Heart right ventricle (tissue), 16 donors: ENCODE results near the gene AGBL4. TPM values are rescaled to one million over a fixed set of nuclear protein-coding genes. Genes with fewer than 3 reads are reported as not detected.

Experiments used
- ATAC-seq, 8 donors: fragments of 200-7000 bp; cut with Tn5 transposase; one replicate each; pipeline ENCODE4 v1.9.1; 2020; ENCODE audit warnings: mild to moderate bottlenecking in 8 of 8, moderate library complexity in 8 of 8, moderate number of reproducible peaks in 1 of 8
- DNase-seq, 2 donors: peaks; one replicate each; pipeline ENCODE4 v3.0.0-alpha.2; 2020
- H3K27ac ChIP-seq, 10 donors: fragments of 200-600 bp; sonication (generic) in 2 of 10; one replicate each; pipeline versions ENCODE4 v1.5.0 to v1.8.0; 2020 to 2022; ENCODE audit warnings: mild to moderate bottlenecking in 3 of 10
- H3K27me3 ChIP-seq, 7 donors: fragments of 200-600 bp; one replicate each; pipeline ENCODE4 v1.8.0; 2021 to 2022; ENCODE audit warnings: mild to moderate bottlenecking in 2 of 7
- H3K36me3 ChIP-seq, 9 donors: fragments of 200-600 bp; sonication (generic) in 1 of 9; one replicate each; pipeline versions ENCODE4 v1.5.0 to v1.8.0; 2020 to 2022; ENCODE audit warnings: mild to moderate bottlenecking in 2 of 9
- H3K4me1 ChIP-seq, 9 donors: fragments of 200-600 bp; sonication (generic) in 1 of 9; one replicate each; pipeline versions ENCODE4 v1.5.0 to v1.8.0; 2020 to 2022; ENCODE audit warnings: mild to moderate bottlenecking in 4 of 9
- H3K4me3 ChIP-seq, 10 donors: fragments of 200-600 bp; sonication (generic) in 2 of 10; one replicate each; pipeline versions ENCODE4 v1.5.0 to v1.8.0; 2020 to 2022; ENCODE audit warnings: mild to moderate bottlenecking in 7 of 10, moderate library complexity in 2 of 10
- H3K9me3 ChIP-seq, 11 donors: fragments of 200-600 bp in 10 of 11; sonication (generic) in 2 of 11; one replicate each; pipeline versions ENCODE4 v1.5.0 to v1.8.0; 2013 to 2022; ENCODE audit warnings: mild to moderate bottlenecking in 2 of 11, control low read depth in 1 of 11, moderate library complexity in 1 of 11
- CTCF ChIP-seq, 9 donors: fragments of 200-600 bp; sonication (generic) in 2 of 9; IDR thresholded peaks; one replicate each; pipeline versions ENCODE4 v1.5.0 to v1.8.0; 2021 to 2022; ENCODE audit warnings: antibody characterized with exemption in 9 of 9, mild to moderate bottlenecking in 5 of 9, moderate library complexity in 1 of 9
- WGBS, 2 donors: extraction: QIAGEN DNeasy Blood & Tissue Kit; methylation state at CpG; one replicate each; pipeline ENCODE4 v1.1.7; 2013; ENCODE audit warnings: inconsistent platforms in 1 of 2; 5-methylcytosine and 5-hydroxymethylcytosine counted together
- intact Hi-C, 10 donors: fragments of 100-400 bp; cut with DNase I; formaldehyde crosslinking; loops; one replicate each; pipeline versions ENCODE4 v1.11.1 to v1.14.2; 2022
- polyA plus RNA-seq, 2 donors: library from polyadenylated mRNA; stranded (reverse); fragments of 200-250 nt; gene quantifications; one replicate each; pipeline ENCODE4 v1.2.3, GENCODE V29; 2013
- total RNA-seq, 10 donors: library from RNA; stranded (reverse); fragmentation: NEBNext Ultra II Directional in 3 of 10; extraction: Animal tissue kit (Norgen Biotek cat#: 25700) in 3 of 10; gene quantifications; one replicate each; pipeline versions ENCODE4 v1.2.1 to v1.2.4, GENCODE V29; 2021 to 2023
- donor health status: Arrhythmogenic right ventricular cardiomyopathy.
- donor health status: ischemic (EF 13 %, LVEDD 7.1; RV severe dilation, severe dysfunction).
- donor health status: healthy with polysubstance abuse.
- donor health status: DM: no; HTN: yes; CAD: no.
- donor health status: DM: no; HTN: no; CAD: no.
- donor health status: ischemic (EF 25% LVEDD 6.9; RV normal size, moderate dysfunction).
- donor health status: ischemic (EF 25% LVEDD 5.7; RV mildly dilated, moderate dysfunction).
- donor health status: healthy.
- donor health status: DM: yes; HTN: yes; CAD: no.
- donor health status: Ischemic cardiomyopathy.
- donor health status: ischemic (EF 35%, LVEDD 5.7; RV mildly dilated, moderate dysfunction).
- donor health status: nonischemic (EF 11% LVEDD 7.7; RV severe dilation, severe dysfunction).
- donor health status: DM: yes; HTN: yes; CAD: no.
- donor health status: PGD.
- donor health status: ischemic (EF 29% LVEDD 5.4; RV normal size, mild dysfunction).
- donor health status: nonischemic (EF 23%, LVEDD 6.1; RV moderate dilation, normal function).

The AGBL4 gene
- total and polyA plus RNA-seq, 12 donors = 0.04 to 0.93 (median 0.46) TPM; not detected in 2

- no peak overlapping the region for H3K27ac ChIP-seq
- intact Hi-C loops = no loop called here
- DNase-seq (no peak), ATAC-seq (no peak)
- 93 to 98% methylated on average over 3 of the region's 3 CpGs for WGBS, 2 donors
- H3K4me3 ChIP-seq = no peak overlapping the region
- H3K27me3 ChIP-seq = peaks cover 0 to 6% (median 0%) of the 10 kb centered on the region in 7 donors
- no peaks in the 10 kb centered on the region for H3K9me3 ChIP-seq
- no peaks in the 10 kb centered on the region for H3K4me1 ChIP-seq
- no peaks in the 10 kb centered on the region for H3K36me3 ChIP-seq
- no peak for TF ChIP-seq CTCF (IDR thresholded peaks at IDR 0.05)
Observed at GRCh38 chr1:48953617-48954016, 1070.1 kb downstream of the AGBL4 start.

DNA sequence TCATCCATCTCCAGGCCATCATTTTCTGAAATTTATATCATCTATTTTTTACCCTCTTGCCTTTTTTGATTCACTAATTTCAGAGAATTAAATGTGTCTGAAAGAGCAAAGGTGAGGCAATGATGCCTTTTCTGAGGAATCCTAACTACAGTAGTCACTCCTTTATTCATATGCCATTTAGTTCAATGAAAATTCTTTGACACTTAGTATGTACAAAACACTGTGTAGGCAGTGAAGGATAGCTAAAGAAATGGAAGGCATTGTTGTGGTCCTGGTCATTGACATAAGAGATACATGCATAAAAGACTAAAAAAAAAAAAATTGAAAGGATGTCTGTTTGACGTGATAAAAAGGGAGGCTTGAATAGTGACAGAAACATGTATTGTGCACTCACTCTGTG lies 1075.2 kb downstream of the AGBL4 start:
- Histone ChIP-seq H3K4me3 (no peak overlapping the region), H3K36me3 (no peaks in the 10 kb centered on the region), H3K27me3 (peaks cover 0 to 6% (median 0%) of the 10 kb centered on the region in 7 donors), H3K4me1 (no peaks in the 10 kb centered on the region), H3K27ac (no peak overlapping the region), H3K9me3 (no peaks in the 10 kb centered on the region)
- intact Hi-C loops = no loop called here
- ATAC-seq (no peak), DNase-seq (no peak)
- 51 to 56% methylated on average over 1 of the region's 1 CpG for WGBS, 2 donors
- no peak for TF ChIP-seq CTCF (IDR thresholded peaks at IDR 0.05)

DNA sequence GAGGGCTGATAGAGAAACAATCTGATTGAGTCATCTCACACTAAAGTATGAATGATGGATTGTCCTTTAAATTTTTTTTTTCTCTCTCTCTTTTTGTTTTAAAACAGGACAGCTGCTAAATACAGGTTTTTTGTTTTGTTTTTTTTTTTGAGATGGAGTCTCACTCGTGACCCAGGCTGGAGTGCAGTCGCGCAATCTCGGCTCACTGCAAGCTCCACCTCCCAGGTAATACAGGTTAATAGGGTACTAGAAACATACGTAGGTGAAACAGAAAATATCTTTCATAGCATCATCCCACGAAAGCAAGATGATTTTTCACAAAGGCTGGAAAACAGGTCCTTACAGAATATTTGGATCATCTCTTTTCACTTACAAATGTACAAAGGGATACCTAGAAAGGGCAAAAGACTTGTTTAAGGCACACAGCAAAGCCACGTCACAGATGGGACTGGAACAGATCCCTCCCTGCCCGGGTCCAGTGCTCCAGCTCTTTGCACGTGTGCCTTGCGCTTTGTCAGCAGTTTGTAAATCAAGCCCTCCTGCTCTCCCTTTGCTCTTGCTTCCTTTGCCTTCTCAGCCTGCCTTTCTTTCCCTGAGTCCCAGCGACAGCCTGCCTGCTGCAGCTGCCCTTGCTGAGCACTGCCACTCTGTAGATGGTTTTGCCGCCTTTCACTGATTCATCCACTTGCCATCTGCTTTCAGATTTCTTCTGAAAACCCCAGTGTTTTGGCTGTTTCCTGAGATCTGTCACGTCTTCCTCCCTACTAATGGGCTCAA lies 1075.8 kb downstream of the AGBL4 start:
- Histone ChIP-seq H3K27me3 (peaks cover 0 to 6% (median 0%) of the 10 kb centered on the region in 7 donors), H3K9me3 (no peaks in the 10 kb centered on the region), H3K27ac (no peak overlapping the region), H3K36me3 (no peaks in the 10 kb centered on the region), H3K4me1 (no peaks in the 10 kb centered on the region), H3K4me3 (no peak overlapping the region)
- no peak for DNase-seq
- ATAC-seq = no peak
- 59 to 64% methylated on average over 13 of the region's 13 CpGs for WGBS, 2 donors
- intact Hi-C loops = no loop called here
- TF ChIP-seq CTCF (IDR thresholded peaks at IDR 0.05) = no peak

GRCh38 chr1:48946070-48946469 lies 1077.7 kb downstream of the AGBL4 start:
- Histone ChIP-seq H3K27ac (no peak overlapping the region), H3K4me1 (no peaks in the 10 kb centered on the region), H3K36me3 (no peaks in the 10 kb centered on the region), H3K4me3 (no peak overlapping the region), H3K9me3 (no peaks in the 10 kb centered on the region), H3K27me3 (peaks cover 0 to 6% (median 0%) of the 10 kb centered on the region in 7 donors)
- no peak for TF ChIP-seq CTCF (IDR thresholded peaks at IDR 0.05)
- no peak for ATAC-seq
- DNase-seq = no peak
- intact Hi-C loops = no loop called here
- WGBS, 2 donors = 85 to 91% methylated on average over 2 of the region's 2 CpGs
